HG02870 (cell line): Measurements from ENCODE around the gene INTS11.
A peak's percentile ranks its signal among the peaks of the same experiment; 100 is the strongest.

Source experiments
- ATAC-seq: cut with Tn5 transposase; IDR thresholded peaks from one replicate; pipeline ENCODE4 v1.9.1; 2021; ENCODE audit warnings: mild to moderate bottlenecking, moderate library complexity; ENCODE audit not compliant: unreplicated experiment

Gene INTS11

DNA sequence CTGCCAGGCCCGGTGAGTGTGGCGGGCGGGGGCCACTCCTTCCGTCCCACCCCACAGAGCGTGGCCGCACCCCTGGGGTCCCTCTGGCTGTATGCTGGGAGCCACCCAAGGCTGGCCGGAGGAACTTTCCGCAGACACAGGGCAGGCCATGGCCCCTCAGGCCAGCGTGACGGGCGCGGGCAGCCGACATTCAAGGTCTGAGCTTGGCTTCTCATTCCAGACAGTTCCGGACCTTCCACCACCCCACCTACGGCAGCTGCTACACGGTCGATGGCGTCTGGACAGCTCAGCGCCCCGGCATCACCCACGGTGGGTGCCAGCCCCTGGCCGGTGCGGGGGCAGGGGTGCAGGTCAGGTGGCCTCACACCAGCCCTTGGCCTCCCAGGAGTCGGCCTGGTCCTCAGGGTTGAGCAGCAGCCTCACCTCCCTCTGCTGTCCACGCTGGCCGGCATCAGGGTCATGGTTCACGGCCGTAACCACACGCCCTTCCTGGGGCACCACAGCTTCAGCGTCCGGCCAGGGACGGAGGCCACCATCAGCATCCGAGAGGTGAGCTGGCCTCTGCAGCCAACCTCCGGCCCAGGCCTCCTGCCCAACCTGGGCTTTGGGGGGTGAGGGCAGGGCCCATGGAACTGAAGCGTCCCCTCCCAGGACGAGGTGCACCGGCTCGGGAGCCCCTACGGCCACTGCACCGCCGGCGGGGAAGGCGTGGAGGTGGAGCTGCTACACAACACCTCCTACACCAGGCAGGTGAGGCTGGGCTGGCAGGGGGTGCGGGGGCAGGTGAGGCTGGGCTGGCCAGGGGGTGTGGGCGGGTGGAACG lies 37.0 kb downstream of the INTS11 start:
- ATAC-seq = no peak

DNA sequence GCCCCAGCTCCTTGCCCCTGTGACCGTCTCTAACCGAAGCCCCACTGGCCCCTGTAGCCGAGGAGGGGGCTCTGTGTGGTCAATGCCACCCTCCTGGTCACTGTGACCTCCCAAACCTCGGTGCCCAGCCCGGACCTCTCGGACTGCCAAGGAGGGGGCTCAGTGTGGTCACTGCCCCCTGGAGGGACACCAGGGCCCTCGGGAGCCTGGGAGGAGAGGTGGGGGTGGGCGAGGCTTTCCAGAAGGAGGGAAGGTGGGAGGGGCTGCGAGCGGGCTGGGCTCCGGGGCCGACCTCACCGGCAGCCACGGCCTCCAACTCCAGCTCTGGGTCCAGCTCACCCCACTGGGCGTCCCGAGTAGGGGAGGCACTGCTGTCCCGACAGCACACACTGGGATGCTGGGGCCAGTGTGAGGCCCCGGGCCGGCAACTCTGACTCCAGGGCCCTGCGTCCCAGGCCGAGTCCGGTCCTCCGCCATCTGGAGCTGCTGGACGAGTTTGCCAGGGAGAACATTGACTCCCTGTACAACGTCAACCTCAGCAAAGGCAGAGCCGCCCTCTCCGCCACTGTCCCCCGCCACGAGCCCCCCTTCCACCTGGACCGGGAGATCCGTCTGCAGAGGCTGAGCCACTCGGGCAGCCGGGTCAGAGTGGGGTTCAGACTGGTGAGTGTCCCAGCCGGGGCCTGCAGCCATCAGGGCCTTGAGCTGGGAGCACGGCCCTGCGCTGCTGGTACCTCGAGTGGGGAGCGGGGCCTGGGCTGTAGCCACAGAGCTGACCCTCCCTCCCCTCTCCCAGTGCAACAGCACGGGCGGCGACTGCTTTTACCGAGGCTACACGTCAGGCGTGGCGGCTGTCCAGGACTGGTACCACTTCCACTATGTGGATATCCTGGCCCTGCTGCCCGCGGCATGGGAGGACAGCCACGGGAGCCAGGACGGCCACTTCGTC lies 37.9 kb downstream of the INTS11 start:
- no peak for ATAC-seq

DNA sequence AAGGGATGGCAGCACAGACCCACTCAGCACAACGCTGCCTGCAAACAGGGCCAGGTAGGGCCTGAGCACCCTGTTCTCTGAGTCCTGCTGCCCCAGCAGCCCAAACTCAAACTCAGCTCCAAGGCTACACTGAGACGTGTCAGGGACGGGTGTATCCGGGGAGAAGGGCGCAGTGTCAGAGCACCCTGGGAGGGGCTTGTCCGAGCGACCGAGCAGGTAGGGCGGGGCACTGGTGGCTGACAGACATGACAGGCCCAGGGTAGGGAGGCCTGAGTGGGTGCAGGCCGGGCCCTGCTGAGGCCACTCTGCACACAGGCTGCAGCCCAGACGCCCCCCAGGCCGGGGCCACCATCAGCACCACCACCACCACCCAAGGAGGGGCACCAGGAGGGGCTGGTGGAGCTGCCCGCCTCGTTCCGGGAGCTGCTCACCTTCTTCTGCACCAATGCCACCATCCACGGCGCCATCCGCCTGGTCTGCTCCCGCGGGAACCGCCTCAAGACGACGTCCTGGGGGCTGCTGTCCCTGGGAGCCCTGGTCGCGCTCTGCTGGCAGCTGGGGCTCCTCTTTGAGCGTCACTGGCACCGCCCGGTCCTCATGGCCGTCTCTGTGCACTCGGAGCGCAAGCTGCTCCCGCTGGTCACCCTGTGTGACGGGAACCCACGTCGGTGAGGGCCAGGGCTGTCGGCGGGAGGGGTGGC lies 38.7 kb downstream of the INTS11 start:
- no peak for ATAC-seq

DNA sequence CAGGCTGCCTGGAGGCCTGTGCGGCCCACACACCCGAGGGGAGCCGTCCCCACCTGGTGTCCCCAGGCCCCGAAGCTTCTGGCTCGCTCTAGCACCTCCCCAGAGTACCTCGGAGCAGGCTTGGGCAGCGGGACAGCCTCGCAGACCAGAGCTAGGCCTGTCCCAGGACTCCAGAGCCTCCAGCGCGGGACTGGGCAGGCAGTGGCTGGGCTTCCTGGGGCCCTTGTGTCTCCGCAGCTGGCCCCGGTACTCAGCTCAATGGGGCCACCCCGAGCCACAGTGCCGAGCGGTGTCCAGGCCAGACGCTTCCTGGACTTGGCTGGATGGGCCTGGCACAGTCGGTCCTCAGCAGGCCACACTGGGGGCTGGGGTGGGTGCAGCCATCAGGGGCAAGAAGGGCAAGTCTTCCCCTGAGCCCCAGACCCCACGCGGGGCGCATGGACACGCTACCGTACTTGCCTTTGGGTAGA lies 39.3 kb downstream of the INTS11 start:
- no peak for ATAC-seq

DNA sequence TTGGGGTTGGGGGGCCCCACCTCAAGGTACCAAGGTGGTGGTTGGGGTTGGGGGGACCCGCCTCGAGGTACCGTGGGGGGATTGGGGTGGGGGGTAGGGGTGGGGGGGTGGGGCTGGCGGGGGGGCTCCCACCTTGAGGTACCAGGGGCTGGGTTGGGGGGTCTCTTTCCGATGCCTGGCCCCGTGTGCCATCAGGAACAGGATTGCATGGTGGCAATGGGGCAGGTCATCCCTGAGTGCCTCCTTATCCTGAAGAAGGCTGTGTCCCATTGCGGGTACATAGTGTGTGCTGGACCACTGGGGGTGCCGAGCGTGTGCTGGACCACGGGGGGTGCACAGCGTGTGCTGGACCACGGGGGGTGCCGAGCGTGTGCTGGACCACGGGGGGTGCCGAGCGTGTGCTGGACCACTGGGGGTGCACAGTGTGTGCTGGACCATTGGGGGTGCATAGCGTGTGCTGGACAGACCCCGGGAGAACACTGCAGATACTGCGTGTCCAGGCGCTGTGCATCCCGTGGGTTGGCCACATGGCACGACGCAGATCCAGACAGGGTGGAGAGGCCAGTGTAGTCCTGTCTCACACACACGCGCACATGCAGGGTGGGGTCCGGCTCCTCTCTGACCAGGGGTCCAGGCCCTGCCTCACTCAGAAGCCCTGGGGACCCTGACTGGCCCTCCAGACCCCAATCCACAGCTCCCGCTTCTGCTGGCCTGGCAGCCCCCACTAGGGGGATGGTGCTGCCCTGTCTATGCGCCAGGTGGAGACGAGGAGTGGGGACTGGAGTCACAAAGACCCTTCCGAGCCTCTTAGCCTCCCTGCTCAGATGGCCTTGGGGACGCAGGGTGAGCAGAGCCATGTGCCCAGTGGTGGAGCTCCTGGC lies 40.0 kb downstream of the INTS11 start:
- no peak for ATAC-seq

DNA sequence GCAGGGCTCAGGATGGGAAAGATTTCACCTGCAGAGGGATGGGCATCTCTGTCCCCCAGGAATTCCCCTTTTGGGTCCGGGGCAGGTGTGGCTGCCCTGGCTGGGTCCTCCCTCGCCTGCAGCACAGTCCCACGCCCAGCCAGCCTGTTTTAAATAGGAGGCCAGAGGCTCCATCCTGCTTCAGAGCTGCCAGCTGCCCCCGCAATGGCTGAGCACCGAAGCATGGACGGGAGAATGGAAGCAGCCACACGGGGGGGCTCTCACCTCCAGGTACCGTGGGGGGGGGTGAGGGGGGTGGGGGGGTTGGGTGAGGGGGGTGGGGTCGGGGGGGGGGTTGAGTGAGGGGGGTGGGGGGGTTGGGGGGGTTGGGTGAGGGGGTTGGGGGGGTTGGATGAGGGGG lies 40.6 kb downstream of the INTS11 start:
- no peak for ATAC-seq

DNA sequence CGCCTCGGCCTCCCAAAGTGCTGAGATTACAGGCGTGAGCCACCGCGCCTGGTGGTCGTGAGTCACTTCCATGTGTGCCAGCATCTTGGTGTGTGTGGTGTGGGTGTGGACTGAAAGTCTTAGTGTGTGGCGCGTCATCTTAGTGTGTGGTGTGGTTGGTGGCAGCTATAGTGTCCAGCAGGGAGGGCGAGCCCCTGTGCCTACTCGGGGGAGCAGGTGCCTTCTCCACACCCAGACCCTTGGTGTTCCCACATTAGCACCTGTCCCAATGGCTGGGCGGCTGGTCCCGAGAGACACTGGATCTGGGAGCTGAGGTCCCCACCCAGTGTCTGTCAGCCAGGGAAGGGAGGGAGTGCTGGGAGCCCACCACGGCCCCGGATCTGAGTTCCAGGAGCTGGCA lies 41.5 kb downstream of the INTS11 start:
- ATAC-seq = no peak

DNA sequence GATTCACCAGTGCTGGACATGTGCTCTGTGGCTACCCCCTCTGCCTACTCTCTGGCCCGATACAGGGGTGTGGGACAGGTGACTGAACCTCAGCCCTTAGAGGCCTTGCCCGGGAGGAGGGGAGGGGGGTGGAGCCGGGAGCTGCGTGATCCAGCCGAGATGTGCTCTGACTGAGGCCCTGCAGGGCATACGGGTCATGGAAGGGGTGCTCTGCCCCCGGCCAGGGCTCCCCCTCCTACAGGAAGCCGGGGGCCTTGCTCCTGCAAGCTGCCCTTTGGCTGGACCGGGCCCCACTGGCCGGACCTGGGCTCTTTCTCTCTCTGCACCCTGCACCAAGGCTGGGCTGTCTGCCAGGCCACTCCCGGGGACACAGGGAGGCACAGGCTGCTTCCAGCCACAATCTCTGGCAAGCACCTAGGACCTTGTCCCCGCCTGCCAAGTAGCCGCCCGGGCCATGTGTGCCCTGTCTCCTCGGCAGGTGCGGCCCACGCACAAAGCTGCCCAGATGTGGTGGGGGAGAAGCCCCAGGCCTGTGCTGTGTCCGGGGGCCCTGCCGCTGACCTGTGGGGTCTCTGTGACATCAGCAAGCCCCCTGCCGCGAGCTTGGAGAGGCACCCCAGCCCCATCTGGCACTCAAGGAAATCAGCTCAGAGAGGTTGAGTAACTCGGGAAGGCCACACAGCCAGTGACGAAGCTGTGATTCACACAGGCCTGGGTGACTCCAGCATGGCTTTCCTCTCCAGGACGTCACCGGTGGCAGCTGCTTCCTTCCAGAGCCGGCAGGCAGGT lies 42.7 kb downstream of the INTS11 start:
- no peak for ATAC-seq

DNA sequence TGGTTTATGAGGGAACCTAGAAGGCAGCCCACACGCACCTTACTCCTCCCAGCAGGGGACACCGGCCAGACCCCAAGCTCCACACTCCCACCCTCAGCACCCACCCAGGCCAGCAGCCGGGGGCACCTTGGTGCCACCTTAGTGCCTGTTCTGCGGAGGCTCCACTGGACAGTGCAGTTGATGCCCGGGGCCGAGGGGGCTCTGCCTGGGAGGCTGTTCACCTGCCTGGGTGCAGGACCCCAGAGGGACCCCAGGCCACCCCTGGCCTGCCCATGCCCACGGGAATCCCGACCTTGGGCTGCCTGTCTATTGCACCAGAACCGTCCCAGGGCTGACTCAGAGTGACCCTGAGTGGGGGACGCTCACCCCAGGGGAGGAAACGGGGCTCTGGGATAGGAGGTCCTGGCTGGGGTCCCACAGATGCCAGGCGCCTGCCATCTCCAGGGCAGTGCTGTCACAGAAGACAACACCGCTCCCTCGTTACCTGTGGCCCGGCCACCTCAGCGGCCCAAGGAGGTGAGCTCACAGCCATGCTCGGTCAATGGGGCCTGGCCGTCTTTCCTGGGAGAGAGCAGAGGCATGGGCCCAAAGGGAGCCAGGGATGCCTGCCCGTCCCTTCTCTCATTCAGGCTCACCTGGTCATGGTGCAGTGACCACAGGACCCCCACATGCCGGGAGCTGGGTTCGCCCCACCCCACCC lies 43.5 kb downstream of the INTS11 start:
- ATAC-seq = no peak

DNA sequence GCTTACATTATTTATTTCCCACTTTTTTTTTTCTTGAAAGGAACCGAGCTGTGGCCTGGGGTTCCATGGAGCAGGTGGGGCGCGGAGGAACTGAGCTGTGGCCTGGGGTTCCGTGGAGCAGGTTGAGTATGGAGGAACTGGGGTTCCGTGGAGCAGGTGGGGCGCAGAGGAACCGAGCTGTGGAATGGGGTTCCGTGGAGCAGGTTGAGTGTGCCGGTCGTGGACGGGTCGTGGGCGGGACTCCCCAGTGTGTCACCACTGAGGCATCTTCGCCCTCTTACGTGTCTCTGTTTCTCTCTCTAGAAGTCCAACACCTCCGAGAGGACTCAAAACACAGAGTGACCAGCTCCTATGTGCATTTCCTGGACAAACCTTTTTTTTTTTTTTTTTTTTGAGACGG lies 45.4 kb downstream of the INTS11 start:
- ATAC-seq = no peak

DNA sequence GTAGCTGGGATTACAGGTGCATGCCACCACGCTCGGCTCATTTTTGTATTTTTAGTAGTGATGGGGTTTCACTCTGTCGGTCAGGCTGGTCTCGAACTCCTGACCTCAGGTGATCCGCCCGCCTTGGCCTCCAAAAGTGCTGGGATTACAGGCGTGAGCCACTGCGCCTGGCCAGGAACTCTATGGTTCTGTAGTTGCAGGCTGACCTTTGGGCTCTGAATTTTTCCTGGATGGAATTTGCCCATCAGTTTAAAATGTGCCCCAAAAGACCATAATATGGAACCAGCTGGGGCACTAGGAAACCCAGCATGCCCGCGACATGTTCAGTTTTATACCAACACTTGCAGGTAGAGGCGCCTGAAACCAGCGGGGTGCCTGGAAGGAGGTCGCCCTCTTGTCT lies 45.8 kb downstream of the INTS11 start:
- no peak for ATAC-seq

DNA sequence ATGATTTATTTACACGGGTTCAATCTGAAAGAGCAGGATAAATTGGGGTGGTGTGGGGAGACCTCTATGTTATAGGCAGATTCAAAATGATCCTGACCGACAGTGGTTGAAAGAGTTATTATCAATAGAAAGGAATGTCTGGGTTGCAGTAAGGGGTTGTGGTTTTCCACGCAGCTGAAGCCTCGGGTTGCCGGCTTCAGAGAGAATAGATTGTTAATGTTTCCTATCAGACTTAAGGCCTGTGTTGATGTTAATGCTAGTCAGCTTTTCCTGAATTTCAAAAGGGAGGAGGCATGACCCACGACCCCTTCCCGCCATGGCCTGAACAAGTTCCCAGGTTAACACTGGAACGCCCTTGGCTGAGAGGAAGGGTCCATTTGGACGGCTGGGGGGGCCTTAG lies 48.6 kb downstream of the INTS11 start:
- no peak for ATAC-seq

DNA sequence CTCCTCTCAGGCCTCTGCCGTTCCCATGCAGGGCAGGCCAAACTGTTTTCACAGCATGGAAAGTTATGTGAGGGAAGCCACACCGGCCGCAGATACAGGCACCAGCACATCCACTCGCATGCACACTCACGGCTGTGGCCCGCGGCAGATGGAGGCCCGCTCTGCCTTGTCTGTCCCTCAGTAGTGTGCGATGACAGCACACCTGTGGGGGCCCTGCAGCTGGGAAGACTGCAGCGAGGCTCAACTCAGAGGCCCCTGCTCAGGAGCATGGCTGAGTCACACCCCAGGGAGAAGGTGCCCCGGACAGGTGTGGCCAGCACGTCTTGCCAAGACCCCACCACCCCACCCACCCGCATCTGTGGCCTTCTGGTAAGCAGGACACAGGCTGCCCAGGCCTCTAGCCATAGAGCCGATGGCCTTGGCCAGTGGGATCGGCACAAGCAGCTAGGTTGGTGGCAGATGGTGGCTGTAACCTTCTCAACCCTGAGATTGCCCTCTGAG lies 49.5 kb downstream of the INTS11 start:
- no peak for ATAC-seq

DNA sequence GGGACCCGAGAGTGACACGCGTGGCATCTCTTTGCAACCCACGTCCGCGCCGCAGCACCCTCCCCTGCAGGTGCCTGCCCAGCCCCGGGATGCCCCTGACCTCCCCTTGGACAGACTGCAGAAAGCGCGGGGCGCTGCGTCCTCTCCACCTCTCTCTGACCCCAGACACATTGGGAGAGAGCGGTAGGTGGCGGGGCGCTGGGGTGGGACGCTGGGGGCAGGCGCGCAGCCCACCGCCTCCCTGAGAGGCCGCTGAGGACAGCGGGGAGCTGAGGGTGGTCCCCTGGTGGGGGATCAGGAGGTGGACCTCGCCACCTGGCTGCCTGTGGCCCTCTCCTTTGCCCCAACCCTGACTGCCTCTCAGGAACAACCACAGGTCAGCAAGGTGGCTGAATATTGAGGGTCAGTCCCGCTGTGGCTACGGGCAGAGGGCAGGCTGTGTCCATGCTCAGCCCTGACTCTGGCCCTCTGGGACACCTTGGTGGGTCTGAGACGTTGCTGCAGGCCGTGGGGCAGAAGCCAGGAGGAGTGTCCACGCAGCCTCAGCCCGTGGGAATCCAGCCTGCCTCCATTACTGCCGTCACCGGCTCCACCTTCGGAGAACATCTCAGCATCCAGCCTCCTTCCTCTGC lies 50.0 kb downstream of the INTS11 start:
- ATAC-seq = no peak

DNA sequence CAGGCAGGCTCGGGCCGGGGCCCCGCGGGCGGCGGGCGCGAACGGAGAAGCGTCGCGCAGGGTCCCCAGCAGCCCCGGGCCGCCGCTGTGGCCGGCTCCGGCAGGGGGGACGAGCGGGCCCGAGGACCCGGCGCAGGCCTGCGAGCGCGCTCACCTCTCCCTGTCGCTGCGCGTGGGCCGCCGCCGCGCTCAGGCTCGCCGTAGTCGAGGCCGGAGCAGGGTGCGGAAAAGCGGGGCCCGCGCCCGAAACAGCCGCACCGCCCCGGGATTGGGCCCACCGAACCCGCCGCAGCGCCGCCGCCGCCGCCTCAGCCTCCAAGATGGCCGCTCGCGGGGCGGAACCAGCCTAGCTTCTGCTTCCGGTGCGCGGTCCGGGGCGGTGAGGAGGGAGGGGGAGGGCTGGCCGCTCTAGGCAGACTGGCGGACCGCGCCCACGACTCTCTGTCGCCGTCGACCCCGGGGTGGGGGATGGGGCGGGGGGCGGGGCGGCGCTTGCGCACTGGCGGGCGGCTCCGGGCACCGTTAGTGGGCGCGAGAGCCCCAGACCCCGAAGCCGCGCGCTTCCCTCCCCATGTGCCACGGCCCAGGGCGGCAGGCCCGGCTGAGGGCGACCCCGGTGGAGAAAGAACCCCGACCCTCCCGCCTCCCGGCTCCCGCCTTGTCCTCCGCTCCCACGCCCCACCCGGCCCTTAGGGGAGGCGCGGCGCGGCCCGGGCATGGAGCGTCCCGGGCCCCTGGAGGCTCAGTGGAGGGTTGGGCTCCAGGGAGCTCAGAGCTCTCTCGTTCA lies 50.8 kb downstream of the INTS11 start, which contains the start of gene UBE2J2:
Gene UBE2J2, minus strand, starts transcription at position 343 of the 787 bp plus-strand sequence. CDS start 5,862 bp downstream, outside the sequence.
- ATAC-seq = peak; percentile 78

DNA sequence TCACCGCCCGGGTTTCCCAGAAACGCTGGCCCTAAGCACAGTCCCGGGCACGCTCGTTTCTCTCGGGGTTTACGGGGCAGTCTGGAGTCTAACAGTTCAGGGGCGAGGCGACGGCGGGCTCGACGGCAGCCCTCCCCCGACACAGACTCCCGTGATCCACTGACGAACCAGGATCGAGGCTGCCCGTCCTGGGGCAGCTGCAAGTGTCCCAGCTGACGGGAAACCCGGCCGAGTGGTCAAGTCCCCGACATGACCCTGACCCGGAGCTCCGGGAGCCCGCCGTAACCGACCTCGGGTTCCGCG lies 51.3 kb downstream of the INTS11 start:
- ATAC-seq = no peak
